Pancreas (tissue), 10 donors: ENCODE results near the gene CDH13. TPM values are rescaled to one million over a fixed set of nuclear protein-coding genes. Genes with fewer than 3 reads are reported as not detected.

Source experiments
- ATAC-seq, 4 donors: fragments of 200-7000 bp; cut with Tn5 transposase; one replicate each; pipeline versions ENCODE4 v1.8.0 to v1.9.1; 2020; ENCODE audit warnings: mild to moderate bottlenecking in 4 of 4, moderate library complexity in 4 of 4
- DNase-seq, 6 donors: peaks; one replicate each; pipeline ENCODE4 v3.0.0-alpha.2; 2020
- FAIRE-seq: peaks from 2 replicates; lab custom pipeline; 2012; peaks lifted over from hg19 to GRCh38; lab: Jason Lieb, UNC
- H3K27ac ChIP-seq, 4 donors: fragments of 200-600 bp; sonication (generic); 1 replicate in 3 of 4; 2 replicates in 1 of 4; pipeline versions ENCODE4 v1.5.0 to v1.8.0; 2020
- H3K27me3 ChIP-seq, 4 donors: fragments of 200-600 bp; one replicate each; pipeline ENCODE4 v1.8.0; 2021
- H3K36me3 ChIP-seq, 3 donors: fragments of 200-600 bp; sonication (generic) in 1 of 3; one replicate each; pipeline versions ENCODE4 v1.5.0 to v1.8.0; 2020 to 2021
- H3K4me1 ChIP-seq, 3 donors: fragments of 200-600 bp; one replicate each; pipeline ENCODE4 v1.8.0; 2021
- H3K4me3 ChIP-seq, 4 donors: fragments of 200-600 bp; sonication (generic) in 2 of 4; one replicate each; pipeline versions ENCODE4 v1.5.0 to v1.8.0; 2020 to 2021
- H3K9me3 ChIP-seq, 4 donors: fragments of 200-600 bp; one replicate each; pipeline ENCODE4 v1.8.0; 2021
- WGBS, 2 donors: extraction: QIAGEN DNeasy Blood & Tissue Kit; methylation state at CpG; one replicate each; pipeline ENCODE4 v1.1.7; 2013; 5-methylcytosine and 5-hydroxymethylcytosine counted together
- intact Hi-C, 3 donors: fragments of 100-400 bp; cut with DNase I; formaldehyde crosslinking; loops; one replicate each; pipeline versions ENCODE4 v1.11.1 to v1.14.2; 2022
- polyA plus RNA-seq, 2 donors: library from polyadenylated mRNA; stranded (reverse); fragments of 200-250 nt; gene quantifications; one replicate each; pipeline ENCODE4 v1.2.3, GENCODE V29; 2013
- total RNA-seq, 6 donors: library from RNA; stranded (reverse); fragmentation: NEBNext Ultra II Directional in 4 of 6; extraction: Animal tissue kit (Norgen Biotek cat#: 25700) in 4 of 6; gene quantifications; one replicate each; pipeline versions ENCODE4 v1.2.1 to v1.2.4, GENCODE V29; 2021 to 2023
- TF ChIP-seq, protein P1 (sequence below), 4 donors: fragments of 200-600 bp; sonication (generic) in 3 of 4; IDR thresholded peaks; one replicate each; pipeline versions ENCODE4 v1.5.0 to v1.8.0; 2021; ENCODE audit warnings: antibody characterized with exemption in 4 of 4
- donor health status: healthy with polysubstance abuse.
- donor health status: DM: no; HTN: no; CAD: no; lungs with moderate emphysema.
- donor health status: DM: no; HTN: no; CAD: no.
- donor health status: control.
- donor health status: control.
- donor health status: Bipolar disorder and iron deficiency.
- donor health status: DM: yes; HTN: yes; CAD: no.
- donor health status: DM: no; HTN: no; CAD: no.
- donor health status: DM: no; HTN: no; CAD: no.
- donor health status: DM: yes; HTN: yes; CAD: no.

Gene CDH13
- total and polyA plus RNA-seq, 8 donors = 0.12 to 1.0 (median 0.37) TPM

DNA sequence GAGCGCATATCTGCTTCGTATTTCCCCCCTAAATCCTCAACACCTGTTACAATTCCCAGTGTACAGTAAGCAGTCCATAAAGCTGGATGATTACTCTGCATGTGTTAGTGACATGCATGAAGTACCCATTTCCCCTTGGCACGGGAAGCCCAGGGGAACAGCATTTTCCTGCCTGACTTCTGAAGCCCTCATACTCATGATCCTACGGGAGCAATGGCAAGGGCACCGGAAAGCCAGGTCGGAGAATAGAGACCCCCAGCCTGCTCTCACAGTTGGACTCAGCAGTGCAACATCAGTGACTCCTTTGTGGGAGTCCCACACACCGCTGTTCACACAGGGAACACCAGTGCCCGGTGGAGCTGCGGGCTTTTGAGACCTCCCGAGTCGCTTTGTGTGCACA, 336.9 kb downstream of the CDH13 start:
- FAIRE-seq = no peak
- Histone ChIP-seq H3K36me3 (no peaks in the 10 kb centered on the region), H3K4me1 (no peaks in the 10 kb centered on the region), H3K27ac (no peak overlapping the region), H3K27me3 (no peaks in the 10 kb centered on the region), H3K4me3 (no peak overlapping the region), H3K9me3 (no peaks in the 10 kb centered on the region)
- TF ChIP-seq, protein P1, sequence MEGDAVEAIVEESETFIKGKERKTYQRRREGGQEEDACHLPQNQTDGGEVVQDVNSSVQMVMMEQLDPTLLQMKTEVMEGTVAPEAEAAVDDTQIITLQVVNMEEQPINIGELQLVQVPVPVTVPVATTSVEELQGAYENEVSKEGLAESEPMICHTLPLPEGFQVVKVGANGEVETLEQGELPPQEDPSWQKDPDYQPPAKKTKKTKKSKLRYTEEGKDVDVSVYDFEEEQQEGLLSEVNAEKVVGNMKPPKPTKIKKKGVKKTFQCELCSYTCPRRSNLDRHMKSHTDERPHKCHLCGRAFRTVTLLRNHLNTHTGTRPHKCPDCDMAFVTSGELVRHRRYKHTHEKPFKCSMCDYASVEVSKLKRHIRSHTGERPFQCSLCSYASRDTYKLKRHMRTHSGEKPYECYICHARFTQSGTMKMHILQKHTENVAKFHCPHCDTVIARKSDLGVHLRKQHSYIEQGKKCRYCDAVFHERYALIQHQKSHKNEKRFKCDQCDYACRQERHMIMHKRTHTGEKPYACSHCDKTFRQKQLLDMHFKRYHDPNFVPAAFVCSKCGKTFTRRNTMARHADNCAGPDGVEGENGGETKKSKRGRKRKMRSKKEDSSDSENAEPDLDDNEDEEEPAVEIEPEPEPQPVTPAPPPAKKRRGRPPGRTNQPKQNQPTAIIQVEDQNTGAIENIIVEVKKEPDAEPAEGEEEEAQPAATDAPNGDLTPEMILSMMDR (IDR thresholded peaks at IDR 0.05) = no peak
- DNase-seq = no peak
- intact Hi-C loops = no loop called here
- ATAC-seq = no peak
- WGBS, 2 donors = 66 to 74% methylated on average over 11 of the region's 11 CpGs

DNA sequence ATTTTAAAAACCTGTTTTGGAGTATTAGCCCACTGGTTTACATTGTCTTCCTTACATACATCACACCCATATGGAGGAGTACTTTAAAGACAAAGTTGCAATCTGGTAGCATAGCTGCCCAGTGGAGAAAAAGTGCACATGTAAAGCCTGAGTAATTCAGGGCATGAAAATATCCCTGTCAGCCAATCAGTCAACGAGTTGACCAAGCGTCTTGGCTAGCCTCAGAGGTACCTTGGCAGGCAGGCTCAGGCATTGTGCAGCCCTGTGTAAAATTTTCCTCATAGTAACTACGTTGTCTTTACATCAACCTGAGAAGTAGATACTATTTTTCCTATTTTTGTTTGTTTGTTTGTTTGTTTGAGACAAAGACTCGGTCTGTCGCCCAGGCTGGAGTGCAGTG, 339.0 kb downstream of the CDH13 start:
- Histone ChIP-seq H3K27me3 (no peaks in the 10 kb centered on the region), H3K4me1 (no peaks in the 10 kb centered on the region), H3K36me3 (no peaks in the 10 kb centered on the region), H3K4me3 (no peak overlapping the region), H3K9me3 (no peaks in the 10 kb centered on the region), H3K27ac (no peak overlapping the region)
- DNase-seq (no peak), ATAC-seq (no peak), FAIRE-seq (no peak)
- WGBS, 2 donors = 57 to 76% methylated on average over 5 of the region's 5 CpGs
- intact Hi-C loops = no loop called here
- TF ChIP-seq, protein P1 (IDR thresholded peaks at IDR 0.05) = no peak

DNA sequence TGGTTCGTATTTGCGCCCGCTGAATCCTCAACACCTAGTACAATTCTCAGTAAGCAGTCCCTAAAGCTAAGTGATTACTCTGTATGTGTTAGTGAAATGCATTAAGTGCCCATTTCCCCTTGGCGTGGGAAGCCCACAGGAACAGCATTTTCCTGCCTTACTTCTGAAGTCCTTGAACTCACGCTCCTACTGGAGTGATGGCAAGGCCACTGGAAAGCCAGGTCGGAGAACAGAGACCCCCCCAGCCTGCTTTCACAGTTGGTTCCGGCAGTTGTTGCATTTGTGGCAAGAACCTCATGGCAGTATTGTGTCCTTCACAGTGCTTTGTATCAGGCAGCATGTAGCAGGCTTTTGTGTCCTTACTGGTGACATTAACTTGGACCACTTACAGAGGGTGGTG, 340.7 kb downstream of the CDH13 start:
- TF ChIP-seq, protein P1 (IDR thresholded peaks at IDR 0.05) = no peak
- no peaks in the 10 kb centered on the region for H3K36me3 ChIP-seq
- no peak overlapping the region for H3K27ac ChIP-seq
- DNase-seq (no peak), ATAC-seq (no peak), FAIRE-seq (no peak)
- no peak overlapping the region for H3K4me3 ChIP-seq
- no peaks in the 10 kb centered on the region for H3K4me1 ChIP-seq
- no peaks in the 10 kb centered on the region for H3K9me3 ChIP-seq
- H3K27me3 ChIP-seq = no peaks in the 10 kb centered on the region
- 55 to 80% methylated on average over 7 of the region's 7 CpGs for WGBS, 2 donors
- intact Hi-C loops = no loop called here

DNA sequence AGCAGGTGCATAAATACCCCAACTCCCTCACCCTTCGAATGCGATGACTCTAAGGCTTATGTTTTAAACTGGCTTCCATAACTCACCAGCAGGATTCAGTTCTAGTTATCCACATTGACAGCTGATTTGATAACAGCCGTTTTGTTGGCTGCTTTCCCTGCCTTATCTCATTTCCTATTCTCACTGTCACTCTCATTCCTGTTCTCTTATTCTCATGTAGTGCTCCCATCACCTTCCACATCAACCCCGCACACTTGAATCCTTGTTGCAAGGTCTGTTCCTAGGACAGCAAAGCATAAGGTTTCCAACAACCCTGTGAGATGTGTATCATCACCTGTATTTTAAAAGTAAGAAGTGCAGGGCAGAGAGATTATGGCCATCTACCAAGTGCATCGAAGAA, 344.4 kb downstream of the CDH13 start:
- Histone ChIP-seq H3K27me3 (no peaks in the 10 kb centered on the region), H3K9me3 (no peaks in the 10 kb centered on the region), H3K4me1 (no peaks in the 10 kb centered on the region), H3K27ac (no peak overlapping the region), H3K36me3 (no peaks in the 10 kb centered on the region), H3K4me3 (no peak overlapping the region)
- TF ChIP-seq, protein P1 (IDR thresholded peaks at IDR 0.05) = no peak
- no peak for DNase-seq
- intact Hi-C loops = no loop called here
- no peak for FAIRE-seq
- WGBS, 2 donors = 64 to 72% methylated on average over 5 of the region's 5 CpGs
- no peak for ATAC-seq

DNA sequence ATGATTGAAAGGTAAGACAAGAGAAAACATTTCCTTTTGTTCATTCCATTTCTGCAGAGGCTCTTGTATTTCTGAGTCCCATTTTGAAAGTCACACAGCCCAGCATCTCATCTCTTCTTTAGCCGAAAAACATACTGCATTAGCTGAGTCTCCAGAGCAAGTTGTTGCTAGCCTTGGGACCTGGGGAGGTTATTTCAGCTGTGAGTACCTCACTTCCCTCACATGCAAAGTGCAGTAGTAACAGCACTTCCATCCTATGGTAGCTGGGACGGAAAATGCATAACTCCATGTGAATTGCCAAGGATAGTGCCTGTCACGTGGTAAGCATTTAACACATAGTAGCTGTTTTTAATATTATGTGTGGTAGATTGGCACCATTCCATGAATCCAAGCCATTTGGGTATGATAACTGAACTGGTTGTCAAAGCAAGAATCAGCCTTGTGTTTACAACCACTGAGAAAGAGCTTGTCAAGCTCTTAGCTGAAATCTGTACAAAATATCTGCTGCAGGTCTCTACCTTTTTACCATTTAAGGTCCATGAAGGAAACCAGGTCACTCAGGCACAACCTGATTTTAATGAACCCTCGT, 345.7 kb downstream of the CDH13 start:
- Histone ChIP-seq H3K9me3 (no peaks in the 10 kb centered on the region), H3K27ac (no peak overlapping the region), H3K4me3 (no peak overlapping the region), H3K4me1 (no peaks in the 10 kb centered on the region), H3K36me3 (no peaks in the 10 kb centered on the region), H3K27me3 (no peaks in the 10 kb centered on the region)
- ATAC-seq (no peak), DNase-seq (no peak), FAIRE-seq (no peak)
- intact Hi-C loops = no loop called here
- TF ChIP-seq, protein P1 (IDR thresholded peaks at IDR 0.05) = no peak
- 45 to 63% methylated on average over 4 of the region's 4 CpGs for WGBS, 2 donors
